ENCODE results near the gene TSPAN9.

TSPAN9 gene

DNA sequence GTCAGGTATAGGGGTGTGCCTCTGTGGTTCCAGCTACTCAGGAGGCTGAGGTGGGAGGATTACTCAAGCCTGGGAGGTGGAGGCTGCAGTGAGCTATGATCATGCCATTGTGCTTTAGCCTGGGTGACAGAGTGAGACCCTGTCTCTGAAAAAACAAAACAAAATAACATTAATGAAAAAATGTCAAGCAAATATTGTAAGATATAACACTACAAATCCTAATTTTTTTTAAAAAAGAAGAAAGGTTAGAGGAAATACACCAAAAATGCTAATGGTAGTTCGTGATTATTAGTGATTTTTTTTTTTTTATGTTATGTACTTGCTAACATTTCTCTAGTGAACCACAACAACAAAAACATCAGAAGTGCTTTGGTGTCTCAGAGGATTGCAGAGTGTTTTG, 47.7 kb downstream of the TSPAN9 start:
- no peak for DNase-seq (ENCODE audit: low read depth)

GRCh38 chr12:3125674-3126073, 48.5 kb downstream of the TSPAN9 start:
- DNase-seq (ENCODE audit: low read depth), result no peak

DNA sequence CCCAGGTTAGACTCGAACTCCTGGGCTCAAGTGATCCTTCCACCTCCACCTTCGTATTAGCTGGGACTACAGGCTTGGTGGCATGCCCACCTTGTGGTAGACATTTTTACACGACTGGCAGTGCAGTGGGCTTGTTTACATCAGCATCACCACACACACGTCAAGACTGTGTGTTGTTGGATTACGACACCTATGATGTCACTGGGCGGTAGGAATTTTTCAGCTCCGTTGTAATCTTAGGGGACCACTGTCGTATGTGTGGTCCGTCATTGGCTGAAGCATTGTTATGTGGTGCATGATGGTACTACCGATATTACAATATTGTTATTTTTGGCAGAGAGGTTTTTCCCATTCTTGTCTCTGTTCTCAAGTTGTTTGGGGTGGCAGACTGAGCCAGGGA, 50.7 kb downstream of the TSPAN9 start:
- DNase-seq (ENCODE audit: low read depth), result no peak

- DNase-seq (ENCODE audit: low read depth), result no peak
Measured at GRCh38 chr12:3128498-3129293, 51.5 kb downstream of the TSPAN9 start.

DNA sequence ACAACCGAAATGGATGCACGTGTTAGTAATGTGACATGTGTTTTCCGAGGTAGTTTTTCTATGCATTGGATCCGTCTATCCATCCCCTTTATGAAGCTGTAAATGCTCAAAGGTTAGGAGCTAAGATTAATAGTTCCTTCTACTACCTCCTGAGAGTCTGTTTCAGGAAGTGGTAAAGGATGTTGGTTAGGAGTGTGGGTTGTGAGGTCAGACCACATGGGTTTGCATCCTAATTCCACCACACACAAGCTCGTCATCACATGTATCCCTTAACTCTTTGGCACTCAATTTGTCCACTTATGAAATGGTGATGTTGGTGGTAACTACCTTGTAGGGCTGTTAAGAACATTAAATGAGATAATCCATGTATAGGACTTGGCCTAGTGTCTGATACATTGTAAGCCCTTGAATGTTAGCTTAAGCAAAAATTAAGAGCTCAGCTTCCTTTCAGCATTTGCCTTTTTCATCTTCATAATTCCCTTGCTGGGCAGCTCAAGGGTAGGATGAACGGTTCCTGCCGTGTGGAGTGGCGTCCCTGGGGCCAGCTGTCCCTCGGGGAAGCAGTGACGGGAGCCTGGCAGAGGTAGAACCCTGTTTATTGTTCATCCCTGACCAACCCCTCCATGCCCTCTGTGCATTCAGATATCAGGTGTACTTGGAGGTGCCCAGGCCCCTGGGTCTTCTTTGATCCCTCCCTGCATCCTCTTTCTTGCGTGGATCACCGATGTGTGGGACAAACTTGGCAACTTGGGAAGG, 52.3 kb downstream of the TSPAN9 start:
- DNase-seq (ENCODE audit: low read depth), result no peak

- no peak for DNase-seq (ENCODE audit: low read depth)
Measured at GRCh38 chr12:3130057-3130830, 53.1 kb downstream of the TSPAN9 start.

- no peak for DNase-seq (ENCODE audit: low read depth)
Measured at GRCh38 chr12:3131129-3131528, 54.0 kb downstream of the TSPAN9 start.

DNA sequence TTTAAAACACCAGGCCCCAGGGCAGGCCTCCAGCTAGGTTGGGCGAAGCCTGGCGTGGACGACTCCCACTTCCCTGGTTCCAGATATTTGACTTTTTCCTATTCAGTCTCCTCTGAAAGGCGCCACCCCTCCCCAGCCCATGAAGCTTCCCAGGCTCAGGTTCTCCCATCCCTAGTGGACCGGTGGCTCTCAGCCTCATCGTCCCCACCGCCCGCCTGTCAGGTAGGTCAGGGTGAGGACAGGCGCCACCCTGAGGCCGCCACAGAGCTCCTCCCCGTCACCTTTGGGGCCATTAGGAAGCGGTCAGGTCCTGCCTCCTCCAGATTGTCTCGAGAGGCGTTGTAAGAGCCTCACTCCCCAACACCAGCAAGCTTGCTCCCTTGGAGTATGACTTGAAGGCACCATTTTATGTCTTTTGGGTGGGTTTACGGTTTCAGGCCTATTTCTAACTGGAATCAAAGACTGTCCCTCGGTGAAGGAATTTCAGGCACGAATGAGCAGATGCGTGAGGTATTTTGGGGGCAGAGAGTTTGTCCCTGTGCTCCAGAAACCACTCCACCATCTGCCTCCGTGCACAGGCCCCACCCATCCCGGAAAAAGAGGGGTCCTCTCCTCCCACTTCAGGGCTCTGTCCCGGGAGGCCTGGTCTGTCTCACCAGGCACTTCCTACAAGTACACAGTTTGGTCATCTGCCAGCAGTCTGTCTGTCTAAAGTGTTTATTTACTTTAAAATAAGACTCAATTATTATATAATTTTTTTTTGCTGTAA, 55.6 kb downstream of the TSPAN9 start:
- no peak for DNase-seq (ENCODE audit: low read depth)

DNA sequence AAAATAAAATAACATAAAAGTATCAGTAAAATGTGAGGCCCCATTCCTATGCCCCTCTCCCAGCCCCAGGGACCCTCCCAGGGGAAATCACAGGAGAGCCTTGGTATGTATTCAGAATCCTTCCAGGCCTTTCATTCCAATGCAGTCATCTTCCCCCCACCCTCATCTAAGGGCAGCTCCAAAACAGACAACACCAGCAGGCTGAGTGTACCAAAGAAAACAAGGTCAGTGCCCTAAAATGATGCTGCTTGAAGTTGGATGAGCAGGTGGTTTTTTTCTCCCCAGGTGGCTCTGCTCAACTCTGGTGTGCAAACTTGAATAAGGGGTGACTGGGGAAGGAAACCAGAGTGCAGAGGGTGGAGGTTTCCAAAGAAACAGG, 56.2 kb downstream of the TSPAN9 start:
- no peak for DNase-seq (ENCODE audit: low read depth)

DNA sequence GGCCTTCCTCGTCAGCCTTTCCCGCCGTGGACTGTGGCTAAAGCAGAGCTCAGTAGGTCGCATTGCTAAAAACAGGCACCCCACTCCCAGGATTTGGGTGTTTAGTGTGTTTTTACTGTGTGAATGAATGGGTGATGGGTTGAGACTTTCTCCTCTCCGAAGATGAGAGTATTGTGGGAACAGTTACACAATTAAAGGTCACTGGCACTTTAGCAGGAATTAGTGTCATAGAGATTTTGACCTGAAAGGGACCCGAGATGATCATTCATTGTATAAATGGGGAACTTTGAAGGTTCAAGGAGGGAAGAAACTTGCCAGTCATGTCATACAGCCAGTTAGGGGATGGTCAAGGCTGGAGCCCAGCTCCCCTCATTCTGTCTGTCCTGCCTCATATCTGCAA, 56.9 kb downstream of the TSPAN9 start:
- no peak for DNase-seq (ENCODE audit: low read depth)

DNA sequence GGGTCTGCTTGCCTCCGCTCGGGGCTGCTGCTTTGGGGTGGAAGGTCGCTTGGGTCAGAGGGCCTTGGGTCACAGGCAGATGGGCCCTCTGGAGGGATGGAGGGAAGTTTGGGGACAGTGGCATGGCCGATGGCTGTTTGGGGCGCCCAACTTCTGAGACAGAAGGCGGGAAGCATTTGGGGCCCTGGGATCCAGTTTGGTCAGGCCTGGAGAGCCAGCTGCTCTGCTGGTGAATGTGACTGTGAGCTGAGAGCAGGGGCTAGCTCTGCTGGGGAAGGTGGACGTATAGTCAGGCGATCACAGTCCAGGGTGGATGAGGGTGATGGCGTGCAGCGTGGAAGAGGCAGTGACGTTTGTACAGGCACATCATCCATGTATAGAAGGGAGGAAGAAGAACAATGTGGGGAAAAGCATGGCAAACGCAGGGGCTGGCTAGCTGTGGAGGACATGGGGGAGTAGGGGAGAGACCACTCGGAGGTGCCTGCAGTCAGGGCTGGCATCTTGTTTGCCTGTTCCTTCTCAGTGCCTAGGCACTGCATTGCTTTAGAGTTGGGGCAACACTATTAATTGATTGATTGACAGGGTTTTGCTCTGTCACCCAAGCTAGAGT, 57.5 kb downstream of the TSPAN9 start:
- no peak for DNase-seq (ENCODE audit: low read depth)

DNA sequence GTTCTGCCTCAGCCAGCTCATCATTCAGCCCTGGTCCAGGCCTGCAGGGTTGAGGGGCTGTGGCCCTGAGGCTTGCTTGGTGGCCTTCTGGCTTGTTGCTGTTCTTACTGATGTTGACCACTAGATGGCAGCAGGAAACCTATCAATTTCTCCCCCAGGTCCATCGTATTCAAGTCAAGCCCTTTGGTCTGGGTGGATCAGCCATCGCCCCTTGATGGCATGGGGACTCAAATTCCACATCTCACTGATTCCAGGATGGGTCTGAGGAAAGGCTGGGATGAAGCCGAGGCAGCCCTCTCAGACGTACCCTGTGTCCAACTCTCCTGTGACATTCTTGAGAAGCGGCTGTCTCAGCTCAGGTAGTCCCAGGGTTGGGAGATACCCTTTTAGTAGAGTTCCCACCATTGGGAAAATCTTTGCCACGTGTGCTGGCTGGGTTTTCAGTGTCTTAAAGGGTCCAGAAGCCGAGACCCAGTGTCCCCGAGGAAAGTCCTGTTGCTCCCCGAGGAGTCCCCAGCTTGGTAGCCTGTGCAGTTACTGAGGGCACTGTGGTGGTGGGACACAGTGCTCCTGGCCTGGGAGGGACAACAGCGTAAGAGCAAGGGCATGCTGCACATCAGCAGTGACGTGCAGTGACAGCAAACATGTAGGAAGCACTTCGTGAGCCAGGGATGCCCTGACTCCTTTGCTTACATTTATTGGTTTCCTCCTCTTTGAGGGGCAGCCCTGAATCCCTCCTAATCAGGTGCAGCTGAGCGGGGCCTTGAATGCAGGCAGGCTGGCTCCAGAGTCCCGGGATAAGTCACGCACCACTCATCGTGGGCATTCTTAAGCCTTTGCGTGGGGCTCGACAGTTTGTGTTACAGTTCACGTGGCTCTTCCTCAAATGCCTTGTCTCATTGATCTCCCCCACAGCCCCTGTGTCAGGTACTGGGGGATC, 58.6 kb downstream of the TSPAN9 start:
- no peak for DNase-seq (ENCODE audit: low read depth)

- DNase-seq (ENCODE audit: low read depth), result no peak
Measured at GRCh38 chr12:3136641-3137267, 59.6 kb downstream of the TSPAN9 start.

GRCh38 chr12:3137268-3137781, 60.1 kb downstream of the TSPAN9 start:
- DNase-seq (ENCODE audit: low read depth), result no peak

DNA sequence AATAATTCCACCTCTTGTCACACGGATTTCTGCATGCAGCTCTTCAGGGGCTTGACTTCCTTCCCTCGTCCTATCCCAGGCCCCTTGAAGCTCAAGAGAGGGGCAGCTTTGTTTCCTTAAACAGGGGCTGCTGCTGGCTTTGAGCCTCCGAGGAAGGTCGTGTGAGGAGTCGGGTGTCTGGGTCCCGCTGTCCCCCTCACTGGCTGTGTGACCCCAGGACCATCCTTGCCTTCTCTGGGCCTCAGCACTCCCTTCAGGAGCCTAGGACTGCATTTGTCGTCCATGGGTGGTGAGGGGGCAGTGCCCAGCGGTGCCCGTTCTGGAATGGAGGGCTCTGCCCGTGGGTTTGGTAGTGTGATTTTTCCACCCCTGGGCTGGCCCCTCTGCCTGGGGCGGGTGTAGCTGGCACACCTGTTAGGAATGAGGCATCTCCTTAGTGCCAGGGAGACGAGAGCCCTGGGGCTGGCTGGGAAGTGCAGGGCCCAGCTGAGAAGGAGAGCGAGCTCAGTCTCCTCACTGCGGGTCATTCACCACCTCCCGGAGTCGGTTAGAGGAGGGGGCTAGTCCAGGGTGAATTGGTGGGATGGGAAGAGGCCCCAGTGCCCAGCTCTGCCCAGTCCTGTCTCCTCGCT, 60.8 kb downstream of the TSPAN9 start:
- DNase-seq (ENCODE audit: low read depth), result no peak

DNA sequence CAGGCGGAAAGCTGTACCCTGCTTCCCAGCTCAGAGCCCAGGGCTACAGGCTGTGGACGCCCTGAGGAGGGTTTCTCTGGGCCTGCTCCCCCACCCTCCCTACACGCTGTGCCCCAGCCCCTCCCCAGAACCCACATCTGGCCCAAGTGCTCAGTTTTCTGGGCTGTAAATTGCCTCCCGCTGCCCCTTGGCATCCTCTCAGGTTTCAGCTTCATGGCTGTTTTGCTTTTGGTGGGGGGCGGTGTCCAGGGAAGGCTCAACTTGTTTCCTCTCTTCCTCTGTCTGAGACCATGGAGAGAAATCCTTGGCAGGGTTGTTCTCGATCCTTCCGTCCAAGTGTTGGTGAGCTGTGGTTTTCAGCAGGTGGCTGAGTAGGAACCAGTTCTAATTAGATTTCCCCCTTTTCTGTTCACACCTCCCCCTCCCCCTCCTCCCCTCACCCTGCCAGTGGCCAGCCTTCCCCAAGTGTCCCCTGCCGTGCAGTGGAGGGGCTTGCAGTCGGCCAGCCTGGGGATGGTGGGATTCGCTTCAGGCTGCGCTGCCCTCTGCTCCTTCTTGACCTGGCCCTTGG, 61.8 kb downstream of the TSPAN9 start:
- no peak for DNase-seq (ENCODE audit: low read depth)

DNA sequence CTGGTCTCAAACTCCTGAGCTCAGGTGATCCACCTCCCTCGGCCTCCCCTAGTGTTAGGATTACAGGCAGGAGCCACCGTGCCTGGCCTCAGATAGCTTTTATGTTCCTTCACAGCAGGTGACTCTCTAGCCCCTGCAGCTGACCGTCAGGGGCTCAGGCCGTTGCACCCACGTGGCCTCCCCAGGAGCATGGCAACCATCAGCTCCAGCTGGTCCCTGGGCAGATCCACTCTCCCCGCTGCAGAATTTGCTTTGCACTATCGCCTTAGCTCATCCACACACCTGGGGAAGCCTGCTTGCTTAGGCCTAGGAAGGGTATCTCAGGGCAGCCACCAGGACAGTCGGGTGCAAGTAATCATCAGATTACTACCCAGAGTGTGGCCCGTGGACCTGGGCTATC, 62.6 kb downstream of the TSPAN9 start:
- no peak for DNase-seq (ENCODE audit: low read depth)

- no peak for DNase-seq (ENCODE audit: low read depth)
Measured at GRCh38 chr12:3140284-3140683, 63.1 kb downstream of the TSPAN9 start.

All from non-pigmented ciliary epithelial cell (primary cell).